ENCODE results near the gene USF2.

Gene USF2

DNA sequence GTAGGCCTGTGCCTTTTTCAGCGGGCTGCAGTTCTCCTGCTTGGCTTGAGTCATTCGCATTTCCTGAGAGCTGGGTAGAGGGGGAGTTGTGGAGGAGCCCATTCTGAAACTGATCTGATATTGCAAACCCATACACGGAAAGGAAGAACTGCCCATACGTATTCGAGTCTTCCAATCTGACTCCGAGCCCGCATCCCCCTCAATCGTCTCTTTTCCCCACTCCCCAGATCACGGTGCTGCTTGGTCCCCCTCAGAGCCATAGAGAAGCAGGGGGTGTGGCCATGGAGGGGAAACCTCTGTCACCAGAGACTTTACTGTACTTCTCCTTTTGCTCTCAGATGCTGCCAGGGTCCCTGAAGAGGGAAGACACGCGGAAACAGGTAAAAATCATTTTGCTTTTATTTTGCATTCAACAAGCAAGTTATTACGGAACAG is 60.1 kb downstream of the USF2 start, which contains the start of gene CD22:
Gene CD22, plus strand, starts transcription at position 337 of the 435 bp plus-strand sequence. CDS start 2,854 bp downstream, outside the sequence.
- no peak for DNase-seq

- DNase-seq, result no peak
These were observed 60.6 kb downstream of the USF2 start for GRCh38 chr19:35329323-35329722.

Data from NCI-H526 treated with DMSO at 0.1 percent for 48 hours (cell line).